Measurements from ENCODE around the gene AK1. TPM values are rescaled to one million over a fixed set of nuclear protein-coding genes. Genes with fewer than 3 reads are reported as not detected.

The AK1 gene
- total and polyA plus RNA-seq, 9 of the 15 experiments (the other 6 are each of a cell fraction or from before 2014, with no cell fraction given): 10.1 to 71.8 (median 39.0) TPM

GRCh38 chr9:127921557-127922120, 44.2 kb upstream of the AK1 start (continued):
- TF ChIP-seq DEAF1 (CRISPR knock-in tag; IDR thresholded peaks at IDR 0.05) (peak; percentile 83), CHCHD3 (CRISPR knock-in tag; IDR thresholded peaks at IDR 0.05) (no peak), RAD21 (CRISPR knock-in tag; conservative IDR thresholded peaks at IDR 0.05 in 1 of 2, IDR thresholded peaks at IDR 0.05 in 1 of 2) (peak; percentile 91 to 95), ZC3H11A (IDR thresholded peaks at IDR 0.05; ENCODE audit: low read depth, low read length) (0 out of 2 replicates have a peak, but pooled peaks have one; percentile 22), TFAM (CRISPR knock-in tag; conservative IDR thresholded peaks at IDR 0.05) (no peak), ZNF384 (IDR thresholded peaks at IDR 0.05; ENCODE audit: low read depth, low read length) (0 out of 2 replicates have a peak, but pooled peaks have one; percentile 5), TFAP4 (CRISPR knock-in tag; IDR thresholded peaks at IDR 0.05; ENCODE audit: borderline replicate concordance) (peak; percentile 52; the same call in 1 of the 2 replicates), C11orf30 (IDR thresholded peaks at IDR 0.05; ENCODE audit: low read depth) (no peak), ZNF76 (CRISPR knock-in tag; IDR thresholded peaks at IDR 0.05; ENCODE audit: borderline replicate concordance) (no peak), SMARCB1 (IDR thresholded peaks at IDR 0.05; ENCODE audit: insufficient read length, low read depth) (no peak), CEBPZ (IDR thresholded peaks at IDR 0.05; ENCODE audit: borderline replicate concordance, low read depth, low read length) (no peak), HMG20B (CRISPR knock-in tag; IDR thresholded peaks at IDR 0.05) (no peak), BRD9 (IDR thresholded peaks at IDR 0.05; ENCODE audit: low read depth, partially characterized antibody) (no peak), POLR3G (IDR thresholded peaks at IDR 0.05; ENCODE audit: extremely low read depth, insufficient read length, insufficient replicate concordance) (no peak), ZNF347 (CRISPR knock-in tag; IDR thresholded peaks at IDR 0.05; ENCODE audit: low read depth) (no peak), CBX1 (IDR thresholded peaks at IDR 0.05; ENCODE audit: low read depth) (no peak), EP400 (IDR thresholded peaks at IDR 0.05) (no peak), ZBTB26 (CRISPR knock-in tag; IDR thresholded peaks at IDR 0.05) (no peak), ZNF212 (CRISPR knock-in tag; IDR thresholded peaks at IDR 0.05) (no peak), PRMT5 (CRISPR knock-in tag; IDR thresholded peaks at IDR 0.05) (no peak), MCM2 (IDR thresholded peaks at IDR 0.05; ENCODE audit: low read depth) (no peak), ZNF197 (CRISPR knock-in tag; IDR thresholded peaks at IDR 0.05; ENCODE audit: low read depth) (no peak), KLF1 (tag; IDR thresholded peaks at IDR 0.05) (no peak)
